Amniotic stem cell (primary cell): ENCODE data around the gene AGAP9.
"Not testable (repeated sequence)": the region's sequence is repeated elsewhere in the genome, so short reads cannot be mapped to it uniquely, and the experiment has no call there.

Experiments
- DNase-seq: peaks from one replicate; lab custom pipeline; 2025; lab: John Stamatoyannopoulos, UW

The AGAP9 gene

DNA sequence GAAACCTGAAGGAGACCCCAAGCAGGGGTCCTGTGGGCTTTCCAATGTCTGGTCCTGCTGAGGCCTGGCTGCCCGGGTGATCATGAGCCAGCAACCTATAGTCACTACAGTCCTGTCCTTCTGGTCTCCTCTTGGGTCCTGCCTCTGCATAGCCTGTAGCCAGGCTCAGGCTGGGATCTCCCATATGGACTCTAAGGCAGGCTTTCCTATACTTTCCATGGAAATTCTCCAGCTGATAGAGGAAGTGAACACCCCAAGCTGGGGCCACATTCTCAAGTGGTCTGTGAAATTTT is 66.0 kb downstream of the AGAP9 start:
- no peak for DNase-seq

DNA sequence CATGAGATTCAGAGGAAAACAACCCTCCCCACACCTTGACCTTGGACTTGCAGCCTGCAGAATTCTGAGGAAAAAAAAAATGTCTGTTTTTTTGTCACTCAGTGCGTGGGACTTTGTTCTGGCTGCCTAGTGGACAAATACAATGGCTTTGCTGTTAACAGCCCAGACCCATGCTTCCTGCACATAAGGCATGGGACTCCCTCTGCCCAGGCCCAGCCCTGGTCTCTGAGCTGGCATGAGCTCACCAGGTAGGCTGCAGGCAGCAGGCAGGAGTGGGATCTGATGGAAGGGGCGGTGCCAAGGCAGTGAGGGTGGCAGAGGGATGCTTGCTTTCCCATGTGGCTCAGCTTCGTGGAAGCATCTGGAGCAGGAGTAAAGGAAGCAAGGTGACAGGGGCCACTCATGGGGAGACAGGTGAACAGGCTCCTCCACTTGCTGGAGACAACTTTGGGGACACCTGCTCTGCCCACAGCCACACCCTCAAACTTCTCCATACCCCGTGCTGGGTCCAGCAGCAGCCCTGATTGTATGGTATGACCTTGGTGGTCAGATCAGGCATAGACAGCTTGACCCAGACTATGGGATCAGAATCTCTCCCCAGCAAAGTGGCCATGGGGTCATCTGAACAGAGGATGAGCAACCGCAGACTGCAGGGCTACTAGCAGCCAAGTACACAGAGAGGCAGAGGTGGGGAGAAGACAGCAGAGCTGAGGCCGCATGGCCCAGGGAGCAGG is 66.5 kb downstream of the AGAP9 start:
- DNase-seq, result no peak

DNA sequence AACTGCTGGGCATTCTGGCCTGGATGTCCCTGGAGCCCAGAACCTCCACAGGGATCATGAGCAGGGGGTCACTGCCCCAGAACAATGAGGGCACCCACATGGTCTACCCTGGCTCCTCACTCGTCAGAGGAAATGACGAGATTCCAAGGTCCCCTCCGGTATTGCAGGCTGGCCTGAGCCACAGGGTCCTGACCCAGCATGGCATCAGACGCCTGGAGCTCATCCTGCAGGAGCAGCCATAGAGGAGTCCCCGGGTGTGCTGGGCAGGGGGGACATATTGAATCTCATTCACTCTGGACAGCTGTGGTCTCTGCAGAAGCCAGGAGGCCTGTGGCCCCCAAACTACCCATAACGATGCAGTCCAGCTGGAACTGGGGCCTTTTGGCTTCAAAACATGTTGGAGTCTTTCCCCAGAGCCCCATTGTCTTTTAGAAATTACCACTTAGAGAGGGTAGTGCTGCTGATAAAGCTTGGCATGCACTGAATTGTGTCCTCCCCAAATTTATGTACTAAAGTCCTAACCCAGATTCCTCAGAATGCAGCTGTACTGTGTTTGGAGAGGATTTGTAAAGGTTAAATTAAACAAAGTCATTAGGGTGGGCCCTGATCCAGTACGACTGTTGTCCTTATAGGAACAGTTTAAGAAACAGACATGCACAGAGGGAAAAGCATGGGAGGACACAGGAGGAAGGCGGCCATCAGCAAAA is 67.2 kb downstream of the AGAP9 start:
- DNase-seq, result no peak

DNA sequence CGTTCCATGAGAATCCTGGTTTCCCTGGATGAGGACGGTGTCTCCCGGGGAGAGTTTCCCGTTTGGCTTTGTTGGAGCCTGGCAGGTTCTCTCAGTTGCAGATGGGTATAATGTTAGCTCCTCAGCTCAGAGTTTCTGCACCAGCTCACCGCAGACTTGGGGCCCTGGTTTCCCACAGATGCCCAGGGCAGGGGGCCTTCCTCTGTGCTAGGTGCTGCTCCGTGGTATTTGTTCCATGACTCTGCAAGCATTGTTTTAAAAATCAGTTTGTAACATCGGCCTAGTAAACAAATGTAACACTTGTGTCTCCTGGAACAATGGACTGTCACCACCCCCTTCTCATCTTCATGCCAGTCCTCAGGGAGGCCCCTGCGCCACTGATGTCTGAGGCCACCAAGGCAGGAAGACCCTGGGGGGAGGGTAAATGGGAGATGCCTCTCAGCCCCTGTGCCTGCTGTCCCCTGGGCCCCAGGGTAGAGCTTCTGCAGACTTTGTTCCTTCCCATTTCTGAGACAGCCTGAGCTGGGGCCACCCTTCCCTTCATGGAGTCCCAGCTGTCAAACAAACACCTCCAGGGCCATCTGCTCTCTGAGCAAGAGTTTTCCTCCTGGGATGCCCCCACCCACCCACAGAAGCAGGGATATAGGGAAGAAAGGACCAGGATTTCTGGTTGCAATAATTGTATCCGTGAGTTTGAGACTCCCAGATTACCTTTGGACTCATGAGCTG is 67.9 kb downstream of the AGAP9 start:
- not testable (repeated sequence) for DNase-seq

GRCh38 chr10:47454780-47455058 is 68.7 kb downstream of the AGAP9 start:
- DNase-seq, result no peak

DNA sequence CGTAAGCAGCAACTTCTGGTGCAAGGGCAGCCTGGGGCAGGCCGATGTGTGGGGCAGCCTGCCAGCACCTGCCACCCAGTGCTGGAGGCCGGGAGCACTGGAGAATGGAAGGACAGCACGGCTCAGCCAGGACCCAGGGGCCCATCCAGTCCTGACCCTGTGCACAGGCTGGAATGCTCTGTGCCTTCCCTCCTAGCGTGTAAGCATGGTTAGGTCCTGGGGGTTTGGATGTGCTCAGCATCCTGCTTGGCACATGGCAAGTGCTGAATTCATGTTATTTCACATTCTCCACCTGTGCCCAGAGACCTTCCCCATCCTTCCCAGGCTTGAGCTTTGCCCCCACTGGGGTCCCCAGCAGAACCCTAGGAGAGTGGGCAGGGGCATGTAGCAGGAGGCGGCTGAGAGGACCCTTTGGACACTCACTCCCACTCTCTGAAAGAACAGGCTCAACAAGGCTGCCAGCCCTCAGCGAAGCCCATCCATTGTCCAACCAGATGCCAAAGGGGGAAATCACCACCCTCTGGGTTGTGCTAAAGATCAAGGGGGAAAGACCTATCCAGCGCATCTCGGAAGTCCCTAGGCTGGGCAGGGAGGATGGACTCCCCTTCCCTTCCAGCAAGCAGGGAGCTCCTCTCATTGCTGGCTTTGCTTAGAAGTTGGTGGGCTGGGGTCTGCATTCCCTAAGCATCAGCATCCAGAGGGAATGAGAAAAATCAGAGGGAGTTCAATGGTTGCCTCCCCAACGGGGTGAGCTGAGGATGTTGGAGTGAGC is 69.2 kb downstream of the AGAP9 start:
- no peak for DNase-seq

DNA sequence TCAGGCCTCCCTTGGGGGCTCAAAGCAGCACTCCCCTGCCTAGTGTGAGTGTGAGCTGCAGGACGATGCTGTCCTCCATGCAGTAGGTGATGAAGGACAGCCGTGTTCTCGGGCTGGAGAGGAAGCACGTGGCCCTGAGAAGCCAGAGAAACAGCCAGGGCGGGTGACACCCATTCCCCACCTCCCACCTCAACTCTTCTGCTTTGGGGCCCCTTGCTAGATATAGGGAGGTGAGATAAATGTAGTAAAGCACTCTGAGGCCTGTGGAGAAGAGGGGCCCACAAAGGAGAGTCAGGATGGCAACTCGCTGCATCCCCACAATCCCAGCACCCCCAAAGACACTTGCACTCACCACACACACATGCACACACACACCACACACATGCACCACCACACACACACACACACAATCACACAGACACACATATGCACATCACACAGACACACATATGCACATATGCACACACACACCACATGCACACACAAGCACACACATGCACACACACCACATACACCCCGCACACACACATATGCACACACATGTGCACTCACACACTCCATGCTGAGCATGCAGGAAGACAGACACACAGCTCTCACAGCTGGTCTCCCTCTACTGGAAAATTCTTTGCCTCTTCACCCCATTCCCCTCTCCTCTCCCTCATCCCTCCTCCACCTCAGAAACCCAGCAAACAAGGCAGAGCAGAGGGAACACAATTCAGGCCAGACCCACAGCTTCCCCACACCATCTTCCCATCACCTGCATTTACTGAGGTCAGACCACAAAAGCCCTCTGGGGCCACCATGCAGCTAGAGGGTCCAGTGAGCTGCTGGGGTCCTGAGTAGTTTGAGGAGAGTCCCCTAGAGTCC is 70.1 kb downstream of the AGAP9 start:
- DNase-seq, result no peak

GRCh38 chr10:47452495-47453140 is 70.8 kb downstream of the AGAP9 start:
- no peak for DNase-seq

GRCh38 chr10:47451998-47452494 is 71.4 kb downstream of the AGAP9 start:
- DNase-seq, result no peak
